K562 (cell line): ENCODE results near the gene GFM2. TPM values are rescaled to one million over a fixed set of nuclear protein-coding genes. Genes with fewer than 3 reads are reported as not detected.
A peak's percentile ranks its signal among the peaks of the same experiment; 100 is the strongest.

Experiments used
- CEBPB ChIP-seq: fragments of 450-650 bp; IDR thresholded peaks from 2 replicates; pipeline ENCODE4 v1.6.1; 2016; ENCODE audit warnings: missing genetic modification characterization, missing compliant biosample characterization
- HMGN3 ChIP-seq: IDR thresholded peaks from 2 replicates; pipeline ENCODE4 v1.6.1; 2011; ENCODE audit warnings: borderline replicate concordance, low read depth, mild to moderate bottlenecking, mixed read lengths, low read length; ENCODE audit not compliant: insufficient read length; ENCODE audit errors: extremely low read depth
- KLF13 ChIP-seq: fragments of 450-650 bp; IDR thresholded peaks from 2 replicates; pipeline ENCODE4 v1.6.1; 2016; ENCODE audit warnings: missing genetic modification characterization, low read depth, mild to moderate bottlenecking, missing compliant biosample characterization, moderate library complexity, borderline replicate concordance
- L3MBTL2 ChIP-seq: fragments of 450-650 bp; IDR thresholded peaks from 2 replicates; pipeline ENCODE4 v1.6.1; 2016; ENCODE audit warnings: mild to moderate bottlenecking, moderate library complexity
- MBD2 ChIP-seq: sonication (generic); IDR thresholded peaks from 2 replicates; pipeline ENCODE4 v1.6.1; 2016; ENCODE audit warnings: low read depth, borderline replicate concordance
- MNT ChIP-seq, 2 experiments: fragments of 450-650 bp; conservative IDR thresholded peaks; 2 replicates each; pipeline ENCODE4 v1.6.1; 2017; ENCODE audit warnings: mild to moderate bottlenecking in 2 of 2, moderate library complexity in 2 of 2
- NCOA4 ChIP-seq: fragments of 450-650 bp; IDR thresholded peaks from 2 replicates; pipeline ENCODE4 v1.6.1; 2018; ENCODE audit warnings: mild to moderate bottlenecking; ENCODE audit not compliant: partially characterized antibody
- NR1H2 ChIP-seq: sonication (generic); formaldehyde crosslinking; IDR thresholded peaks from 2 replicates; pipeline ENCODE4 v1.4.0; 2020; ENCODE audit warnings: mild to moderate bottlenecking, missing genetic modification reagents
- NR2C1 ChIP-seq, 2 experiments: fragments of 450-650 bp; IDR thresholded peaks; 2 replicates each; pipeline ENCODE4 v1.6.1; 2017; ENCODE audit warnings: mild to moderate bottlenecking in 2 of 2, antibody characterized with exemption in 1 of 2, inconsistent platforms in 1 of 2, missing compliant biosample characterization in 1 of 2, missing genetic modification characterization in 1 of 2
- NR2C2 ChIP-seq, 2 experiments: fragments of 200-800 bp in 1 of 2; sonication (Bioruptor generic) in 1 of 2; sonication (generic) in 1 of 2; formaldehyde crosslinking in 1 of 2; IDR thresholded peaks; 2 replicates each; pipeline versions ENCODE4 v1.6.1 to v1.8.0; 2016 to 2022; ENCODE audit warnings: mild to moderate bottlenecking in 1 of 2, missing compliant biosample characterization in 1 of 2, missing genetic modification characterization in 1 of 2, missing genetic modification reagents in 1 of 2
- VEZF1 ChIP-seq: fragments of 200-800 bp; sonication (Bioruptor generic); IDR thresholded peaks from 2 replicates; pipeline ENCODE4 v1.6.1; 2017; ENCODE audit warnings: missing genetic modification characterization, missing compliant biosample characterization
- ZBED1 ChIP-seq: IDR thresholded peaks from 2 replicates; pipeline ENCODE4 v1.6.1; 2014
- ZNF124 ChIP-seq: sonication (generic); formaldehyde crosslinking; IDR thresholded peaks from 2 replicates; pipeline ENCODE4 v1.8.1; 2022; ENCODE audit warnings: missing genetic modification reagents
- ZNF212 ChIP-seq: fragments of 450-650 bp; formaldehyde crosslinking; IDR thresholded peaks from 2 replicates; pipeline ENCODE4 v1.4.0; 2020; ENCODE audit warnings: mild to moderate bottlenecking
- ZNF707 ChIP-seq: fragments of 250-450 bp; sonication (Bioruptor Pico); conservative IDR thresholded peaks from 2 replicates; pipeline ENCODE4 v1.8.0; 2022; ENCODE audit warnings: inconsistent platforms, mild to moderate bottlenecking, moderate library complexity
- polyA plus RNA-seq, 8 experiments: library from polyadenylated mRNA; depleted of rRNA in 4 of 8; stranded (reverse) in 5 of 8; unstranded in 3 of 8; fragments of >200 nt; fragmentation: Nextera tagmentation in 2 of 8; fragmentation: Illumina TruSeq in 1 of 8; extraction: Ambion mirVana in 2 of 8; extraction: Trizol in 1 of 8; gene quantifications; 2 replicates each; pipeline versions ENCODE4 v1.2.1 to v1.2.3, GENCODE V29; 2011 to 2014; ENCODE audit warnings: inconsistent platforms in 1 of 8, missing spikeins in 1 of 8
- total RNA-seq, 7 experiments: library from RNA; depleted of rRNA in 6 of 7; stranded (reverse); fragments of >200 nt in 6 of 7; fragmentation: Illumina TruSeq in 2 of 7; extraction: Trizol in 2 of 7; gene quantifications; 2 replicates each; pipeline versions ENCODE4 v1.2.1 to v1.2.3, GENCODE V29; 2011 to 2021; ENCODE audit warnings: low replicate concordance in 1 of 7
- TF ChIP-seq, protein P1 (sequence below): fragments of 200-800 bp; sonication (Bioruptor generic); IDR thresholded peaks from 2 replicates; pipeline ENCODE4 v1.6.1; 2017; ENCODE audit warnings: missing genetic modification characterization, missing compliant biosample characterization
- TF ChIP-seq, protein P2 (sequence below), 2 experiments: IDR thresholded peaks; 2 replicates each; pipeline ENCODE4 v1.6.1; 2011; ENCODE audit warnings: borderline replicate concordance in 1 of 2, control low read depth in 1 of 2, low read depth in 1 of 2, low read length in 1 of 2, mild to moderate bottlenecking in 1 of 2, mixed read lengths in 1 of 2, moderate library complexity in 1 of 2; ENCODE audit not compliant: insufficient read depth in 1 of 2, insufficient read length in 1 of 2, poor library complexity in 1 of 2, severe bottlenecking in 1 of 2; ENCODE audit errors: extremely low read depth in 1 of 2
- TF ChIP-seq, protein P3 (sequence below): sonication (generic); formaldehyde crosslinking; IDR thresholded peaks from 2 replicates; pipeline ENCODE4 v1.8.0; 2022; ENCODE audit warnings: mild to moderate bottlenecking, missing genetic modification reagents

Gene GFM2
- total and polyA plus RNA-seq, 9 of the 15 experiments (the other 6 are each of a cell fraction or from before 2014, with no cell fraction given), result 32.8 to 78.2 (median 52.5) TPM

- TF ChIP-seq, protein P1, sequence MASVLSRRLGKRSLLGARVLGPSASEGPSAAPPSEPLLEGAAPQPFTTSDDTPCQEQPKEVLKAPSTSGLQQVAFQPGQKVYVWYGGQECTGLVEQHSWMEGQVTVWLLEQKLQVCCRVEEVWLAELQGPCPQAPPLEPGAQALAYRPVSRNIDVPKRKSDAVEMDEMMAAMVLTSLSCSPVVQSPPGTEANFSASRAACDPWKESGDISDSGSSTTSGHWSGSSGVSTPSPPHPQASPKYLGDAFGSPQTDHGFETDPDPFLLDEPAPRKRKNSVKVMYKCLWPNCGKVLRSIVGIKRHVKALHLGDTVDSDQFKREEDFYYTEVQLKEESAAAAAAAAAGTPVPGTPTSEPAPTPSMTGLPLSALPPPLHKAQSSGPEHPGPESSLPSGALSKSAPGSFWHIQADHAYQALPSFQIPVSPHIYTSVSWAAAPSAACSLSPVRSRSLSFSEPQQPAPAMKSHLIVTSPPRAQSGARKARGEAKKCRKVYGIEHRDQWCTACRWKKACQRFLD (CRISPR knock-in tag), result peak; percentile 70; the same call in 1 of the 2 replicates
- TF ChIP-seq HMGN3, result no peak
- TF ChIP-seq CEBPB (tag), result no peak
- TF ChIP-seq MNT (conservative IDR thresholded peaks at IDR 0.05), result peak; percentile 82 to 90
- TF ChIP-seq ZNF707 (CRISPR knock-in tag), result no peak
- TF ChIP-seq, protein P2, sequence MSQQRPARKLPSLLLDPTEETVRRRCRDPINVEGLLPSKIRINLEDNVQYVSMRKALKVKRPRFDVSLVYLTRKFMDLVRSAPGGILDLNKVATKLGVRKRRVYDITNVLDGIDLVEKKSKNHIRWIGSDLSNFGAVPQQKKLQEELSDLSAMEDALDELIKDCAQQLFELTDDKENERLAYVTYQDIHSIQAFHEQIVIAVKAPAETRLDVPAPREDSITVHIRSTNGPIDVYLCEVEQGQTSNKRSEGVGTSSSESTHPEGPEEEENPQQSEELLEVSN (IDR thresholded peaks at IDR 0.05; ENCODE audit: borderline replicate concordance in 1 of 2, extremely low read depth in 1 of 2, insufficient read depth in 1 of 2, insufficient read length in 1 of 2, low read depth in 1 of 2, low read length in 1 of 2, poor library complexity in 1 of 2, severe bottlenecking in 1 of 2), result no peak
- 0 out of 2 replicates have a peak, but pooled peaks have one; percentile 35 for TF ChIP-seq ZNF124
- TF ChIP-seq MBD2, result peak; percentile 61
- TF ChIP-seq VEZF1 (CRISPR knock-in tag), result peak; percentile 55
- peak; percentile 57; the same call in 1 of the 2 replicates for TF ChIP-seq NR1H2
- peak; percentile 79 for TF ChIP-seq NR2C2 (CRISPR knock-in tag; IDR thresholded peaks at IDR 0.05)
- peak; percentile 89 for TF ChIP-seq NR2C2 (tag; IDR thresholded peaks at IDR 0.05)
- peak; percentile 41; the same call in 1 of the 2 replicates for TF ChIP-seq KLF13
- no peak for TF ChIP-seq NCOA4
- TF ChIP-seq, protein P3, sequence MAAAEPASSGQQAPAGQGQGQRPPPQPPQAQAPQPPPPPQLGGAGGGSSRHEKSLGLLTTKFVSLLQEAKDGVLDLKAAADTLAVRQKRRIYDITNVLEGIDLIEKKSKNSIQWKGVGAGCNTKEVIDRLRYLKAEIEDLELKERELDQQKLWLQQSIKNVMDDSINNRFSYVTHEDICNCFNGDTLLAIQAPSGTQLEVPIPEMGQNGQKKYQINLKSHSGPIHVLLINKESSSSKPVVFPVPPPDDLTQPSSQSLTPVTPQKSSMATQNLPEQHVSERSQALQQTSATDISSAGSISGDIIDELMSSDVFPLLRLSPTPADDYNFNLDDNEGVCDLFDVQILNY (CRISPR knock-in tag), result no peak
- TF ChIP-seq NR2C1 (IDR thresholded peaks at IDR 0.05), result peak; percentile 82
- peak; percentile 85 for TF ChIP-seq NR2C1 (tag; IDR thresholded peaks at IDR 0.05)
- TF ChIP-seq L3MBTL2, result peak; percentile 61
- TF ChIP-seq ZBED1, result no peak
- no peak for TF ChIP-seq ZNF212 (CRISPR knock-in tag)
These were observed at the start of gene GFM2, which contains the start of gene NSA2 (continued) for GRCh38 chr5:74766849-74767578.
